Endothelial cell of umbilical vein (primary cell): Measurements from ENCODE around the gene MCCC2.

Source experiments
- CTCF ChIP-seq, 2 donors: IDR thresholded peaks; 1 replicate in 1 of 2; 2 replicates in 1 of 2; pipeline ENCODE4 v1.5.1; 2011; ENCODE audit warnings: low read length in 2 of 2, mild to moderate bottlenecking in 2 of 2, moderate library complexity in 2 of 2, control low read depth in 1 of 2, inconsistent platforms in 1 of 2, low read depth in 1 of 2; ENCODE audit not compliant: insufficient read depth in 1 of 2; ENCODE audit errors: extremely low read depth in 1 of 2
- EZH2 ChIP-seq: IDR thresholded peaks from 2 replicates; pipeline ENCODE4 v1.6.1; 2012; ENCODE audit warnings: borderline replicate concordance, low read depth, mild to moderate bottlenecking, moderate library complexity, low read length, inconsistent platforms; ENCODE audit not compliant: severe bottlenecking
- FOS ChIP-seq: IDR thresholded peaks from 2 replicates; pipeline ENCODE4 v1.6.1; 2011; ENCODE audit warnings: mild to moderate bottlenecking, low read length, moderate library complexity, borderline replicate concordance; ENCODE audit not compliant: insufficient read depth
- JUN ChIP-seq: IDR thresholded peaks from 2 replicates; pipeline ENCODE4 v1.6.1; 2011; ENCODE audit warnings: borderline replicate concordance, low read depth; ENCODE audit not compliant: insufficient read length, insufficient read depth
- MAX ChIP-seq: IDR thresholded peaks from 2 replicates; pipeline ENCODE4 v1.6.1; 2011; ENCODE audit not compliant: insufficient read depth, insufficient read length
- MYC ChIP-seq: IDR thresholded peaks from one replicate; pipeline ENCODE4 v1.6.1; 2011; ENCODE audit warnings: mild to moderate bottlenecking, low read depth, low read length
- POLR2A ChIP-seq: IDR thresholded peaks from 2 replicates; pipeline ENCODE4 v1.6.1; 2012; ENCODE audit warnings: low read depth, mild to moderate bottlenecking, control low read depth, low read length
- POLR2AphosphoS5 ChIP-seq: IDR thresholded peaks from 2 replicates; pipeline ENCODE4 v1.6.1; 2012; ENCODE audit warnings: low read depth, mild to moderate bottlenecking, control low read depth, low read length, moderate library complexity; ENCODE audit not compliant: insufficient read depth

- TF ChIP-seq CTCF (IDR thresholded peaks at IDR 0.05; ENCODE audit: extremely low read depth in 1 of 2, insufficient read depth in 1 of 2, low read depth in 1 of 2, low read length in 2 of 2) (no peak), POLR2A (no peak), MYC (no peak), EZH2 (no peak), MAX (no peak), POLR2AphosphoS5 (no peak), JUN (no peak), FOS (no peak)
Measured at GRCh38 chr5:71701407-71701806, 114.3 kb downstream of the MCCC2 start.
